T-helper 2 cell treated with Interferon-gamma antibody and Interleukin-4, amounts not matched to agents 5 μg/mL and 100 μg/mL, for 36 hours (primary cell): ENCODE results near the gene CD1B.
"Not testable (repeated sequence)": the region's sequence is repeated elsewhere in the genome, so short reads cannot be mapped to it uniquely, and the experiment has no call there.

Source experiments
- DNase-seq: peaks from one replicate; pipeline ENCODE4 v3.0.0; 2021; ENCODE audit warnings: low spot score
- H3K27ac Mint-ChIP-seq: one replicate; pipeline ENCODE4 v1.8.0; 2021; ENCODE audit warnings: mild to moderate bottlenecking, mixed read lengths
- H3K27me3 Mint-ChIP-seq: one replicate; pipeline ENCODE4 v1.8.0; 2021; ENCODE audit warnings: low read depth, mixed read lengths
- H3K36me3 Mint-ChIP-seq: one replicate; pipeline ENCODE4 v1.8.0; 2021; ENCODE audit warnings: low read depth, mixed read lengths
- H3K4me1 Mint-ChIP-seq: one replicate; pipeline ENCODE4 v1.8.0; 2021; ENCODE audit warnings: low read depth, mixed read lengths
- H3K4me3 Mint-ChIP-seq: one replicate; pipeline ENCODE4 v1.8.0; 2022; ENCODE audit warnings: mild to moderate bottlenecking, moderate library complexity, mixed read lengths
- H3K9me3 Mint-ChIP-seq: one replicate; pipeline ENCODE4 v1.8.0; 2021; ENCODE audit warnings: mixed read lengths

CD1B gene

DNA sequence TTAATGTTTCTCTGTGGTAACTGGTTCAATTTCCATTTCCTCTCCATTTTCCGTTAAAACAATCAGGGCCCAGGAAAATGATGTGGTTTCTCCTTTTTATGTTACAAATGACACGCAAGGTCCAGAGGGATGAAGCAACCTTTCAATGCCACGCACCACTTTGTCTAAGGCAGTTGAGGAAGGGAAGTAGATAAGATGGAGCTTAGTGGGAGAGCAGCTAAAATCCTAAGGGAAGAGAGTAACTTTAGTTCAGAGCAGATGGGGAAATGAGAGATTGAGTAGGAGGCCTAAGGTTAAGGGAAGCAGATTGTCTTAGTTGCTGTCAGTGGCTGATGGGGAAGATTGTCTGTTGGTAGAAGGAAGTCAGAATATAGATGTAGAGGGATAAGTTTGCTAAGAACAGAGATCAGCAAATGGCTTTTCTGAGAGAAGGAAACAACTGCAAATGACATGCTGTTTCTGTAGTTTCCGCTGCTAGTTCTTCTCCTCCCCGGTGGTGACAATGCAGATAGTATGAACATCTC, 40.9 kb downstream of the CD1B start:
- H3K4me3 Mint-ChIP-seq = no peak overlapping the region

DNA sequence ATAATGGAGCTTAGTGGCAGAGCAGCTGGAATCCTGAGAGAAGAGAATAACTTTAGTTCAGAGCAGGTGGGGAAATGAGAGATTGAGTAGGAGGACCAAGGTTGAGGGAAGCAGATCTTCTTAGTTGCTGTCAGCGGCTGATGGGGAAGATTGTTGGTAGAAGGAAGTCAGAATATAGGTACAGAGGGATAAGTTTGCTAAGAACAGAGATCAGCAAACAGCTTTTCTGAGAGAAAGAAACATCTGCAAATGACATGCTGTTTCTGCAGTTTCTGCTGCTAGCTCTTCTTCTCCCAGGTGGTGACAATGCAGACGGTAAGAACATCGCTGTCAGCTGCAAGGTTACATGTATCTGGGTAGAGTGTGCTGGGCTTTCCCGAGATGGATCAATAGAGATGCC, 41.5 kb downstream of the CD1B start, which contains the start of gene CD1C:
Gene CD1C, plus strand, starts transcription at position 113 of the 400 bp plus-strand sequence. Its CDS starts 142 bp downstream, at position 255.
- Mint-ChIP-seq H3K4me3 (no peak within 1 kb of the TSS), H3K9me3 (no peaks in the 10 kb centered on the region), H3K4me1 (peaks cover 19% of the 10 kb centered on the region), H3K36me3 (no peaks in the 10 kb centered on the region), H3K27ac (no peak within 1 kb of the TSS), H3K27me3 (no peaks in the 10 kb centered on the region)
- DNase-seq = no peak

More for the DNA sequence above, 40.9 kb downstream of the CD1B start:
- no peak overlapping the region for H3K27ac Mint-ChIP-seq
- no peaks in the 10 kb centered on the region for H3K36me3 Mint-ChIP-seq
- no peaks in the 10 kb centered on the region for H3K27me3 Mint-ChIP-seq
- DNase-seq = no peak
- H3K4me1 Mint-ChIP-seq = peaks cover 16% of the 10 kb centered on the region
- no peaks in the 10 kb centered on the region for H3K9me3 Mint-ChIP-seq

DNA sequence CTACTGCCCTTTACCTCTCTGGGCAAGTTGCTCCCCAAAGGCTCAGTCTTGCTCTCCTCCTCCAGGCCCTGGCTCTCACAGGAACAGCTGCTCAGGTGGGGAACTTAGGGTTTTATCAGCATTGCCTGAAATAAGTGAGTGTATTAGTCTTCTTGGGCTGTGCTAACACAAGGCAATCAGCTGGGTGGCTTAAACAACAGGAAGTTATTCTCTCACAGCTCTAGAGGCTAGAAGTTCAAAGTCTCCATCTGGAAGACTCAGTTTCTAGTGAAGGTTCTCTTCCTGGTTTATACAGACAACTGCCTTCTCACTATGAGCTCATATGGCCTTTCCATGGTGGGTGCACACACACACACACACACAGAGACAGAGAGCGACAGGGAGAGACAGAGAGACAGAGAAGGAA, 44.4 kb downstream of the CD1B start:
- H3K4me3 Mint-ChIP-seq = no peak overlapping the region

DNA sequence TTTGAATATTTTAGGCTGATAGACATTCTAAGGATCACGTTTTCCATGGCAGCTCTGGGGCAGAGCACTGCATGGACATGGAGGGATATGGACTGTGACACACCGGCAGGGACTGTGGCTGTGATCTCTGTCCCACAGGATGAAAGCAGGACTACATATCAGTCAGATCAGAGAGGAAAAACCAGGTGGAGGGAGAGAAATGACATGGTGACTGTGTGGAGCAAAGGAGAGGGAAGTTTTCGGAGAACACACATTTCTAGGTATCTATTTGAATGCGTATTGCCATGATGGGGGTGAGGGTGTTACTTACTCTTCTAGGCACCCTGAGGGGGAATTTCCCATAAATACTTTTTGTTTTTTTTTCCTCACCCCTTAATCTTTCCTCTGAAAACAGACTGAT, 44.8 kb downstream of the CD1B start:
- Mint-ChIP-seq H3K4me3 (no peak overlapping the region), H3K4me1 (peaks cover 19% of the 10 kb centered on the region), H3K36me3 (no peaks in the 10 kb centered on the region), H3K9me3 (peaks cover 5% of the 10 kb centered on the region), H3K27me3 (no peaks in the 10 kb centered on the region), H3K27ac (no peak overlapping the region)
- no peak for DNase-seq

More for the DNA sequence above, 44.4 kb downstream of the CD1B start:
- no peak for DNase-seq
- Mint-ChIP-seq H3K9me3 (peaks cover under 1% of the 10 kb centered on the region), H3K27ac (no peak overlapping the region), H3K27me3 (no peaks in the 10 kb centered on the region), H3K4me1 (peaks cover 19% of the 10 kb centered on the region), H3K36me3 (no peaks in the 10 kb centered on the region)

DNA sequence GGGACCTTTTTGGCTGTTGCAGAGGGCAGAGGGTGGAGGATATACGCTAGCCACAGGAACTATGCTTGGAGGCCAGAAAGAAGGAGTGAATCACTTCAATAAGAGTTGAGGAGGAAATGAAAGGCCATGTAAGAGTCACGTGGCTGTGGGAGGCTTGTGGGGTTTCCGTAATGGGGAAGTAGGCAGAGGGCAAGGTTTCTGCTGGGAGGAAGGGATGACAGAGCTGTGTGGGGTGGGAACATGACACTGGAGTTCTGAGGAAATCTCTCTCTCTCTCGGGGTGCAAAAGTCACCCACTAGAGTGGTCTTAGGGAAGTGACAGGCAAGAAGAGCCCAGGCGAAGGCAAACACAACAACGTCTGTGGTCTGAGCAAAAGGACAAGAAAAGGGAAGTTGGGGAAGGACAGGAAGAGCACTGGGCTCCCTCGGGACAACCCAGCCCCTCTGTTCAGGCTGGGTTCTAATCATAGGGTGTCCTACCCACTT, 45.5 kb downstream of the CD1B start:
- peaks cover 6% of the 10 kb centered on the region for H3K9me3 Mint-ChIP-seq
- H3K4me3 Mint-ChIP-seq = peak overlapping the region; percentile 51
- no peaks in the 10 kb centered on the region for H3K36me3 Mint-ChIP-seq
- no peaks in the 10 kb centered on the region for H3K27me3 Mint-ChIP-seq
- peak overlapping the region; percentile 76 for H3K27ac Mint-ChIP-seq
- H3K4me1 Mint-ChIP-seq = peaks cover 19% of the 10 kb centered on the region
- peak; percentile 43 for DNase-seq

DNA sequence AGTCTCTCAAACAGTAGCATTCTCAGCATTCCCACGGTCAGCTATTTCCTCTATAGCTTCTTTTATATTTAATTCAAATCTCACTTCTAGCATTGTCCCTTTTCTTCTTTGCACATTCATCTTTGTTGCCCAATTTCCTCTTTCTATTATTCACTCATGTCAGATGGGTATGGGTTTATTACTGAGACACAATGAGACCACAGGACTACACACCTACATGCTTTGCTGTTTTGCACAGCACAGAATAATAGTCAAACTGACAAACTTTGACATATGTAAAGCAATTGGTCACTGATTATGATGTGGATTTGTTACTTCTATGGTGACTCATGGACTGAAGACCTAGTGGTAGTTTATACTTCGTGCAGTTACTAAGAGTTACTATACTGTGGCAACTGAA, 47.4 kb downstream of the CD1B start:
- peaks cover 19% of the 10 kb centered on the region for H3K4me1 Mint-ChIP-seq
- no peaks in the 10 kb centered on the region for H3K36me3 Mint-ChIP-seq
- no peak overlapping the region for H3K27ac Mint-ChIP-seq
- no peak overlapping the region for H3K4me3 Mint-ChIP-seq
- no peaks in the 10 kb centered on the region for H3K27me3 Mint-ChIP-seq
- DNase-seq = no peak
- H3K9me3 Mint-ChIP-seq = peaks cover 6% of the 10 kb centered on the region

DNA sequence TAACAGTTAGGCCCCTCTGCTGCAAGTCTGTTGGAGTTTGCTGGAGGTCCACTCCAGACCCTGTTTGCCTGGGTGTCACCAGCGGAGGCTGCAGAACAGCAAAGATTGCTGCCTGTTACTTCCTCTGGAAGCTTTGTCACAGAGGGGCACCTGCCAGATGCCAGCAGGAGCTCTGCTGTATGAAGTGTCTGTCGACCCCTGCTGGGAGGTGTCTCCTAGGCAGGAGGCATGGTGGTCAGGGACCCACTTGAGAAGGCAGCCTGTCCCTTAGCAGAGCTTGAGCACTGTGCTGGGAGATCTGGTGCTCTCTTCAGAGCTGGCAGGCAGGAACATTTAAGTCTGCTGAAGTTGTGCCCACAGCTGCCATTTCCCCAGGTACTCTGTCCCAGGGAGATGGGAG, 48.9 kb downstream of the CD1B start:
- H3K4me1 Mint-ChIP-seq = peaks cover 19% of the 10 kb centered on the region
- not testable (repeated sequence) for H3K9me3 Mint-ChIP-seq, H3K36me3 Mint-ChIP-seq, H3K27ac Mint-ChIP-seq, H3K27me3 Mint-ChIP-seq, DNase-seq, H3K4me3 Mint-ChIP-seq
